H1 (cell line): Measurements from ENCODE around the gene LEUTX. TPM values are rescaled to one million over a fixed set of nuclear protein-coding genes. Genes with fewer than 3 reads are reported as not detected.

Experiments
- CTCF ChIA-PET: fragments of 300-600 bp; sonication (Branson Sonifier 250); formaldehyde crosslinking; loops from one replicate; lab custom pipeline; 2021; ENCODE audit not compliant: partially characterized antibody; lab: Charles Lee
- POLR2A ChIA-PET: fragments of 300-600 bp; sonication (Branson Sonifier 250); formaldehyde crosslinking; loops from one replicate; lab custom pipeline; 2021; ENCODE audit warnings: inconsistent platforms; ENCODE audit not compliant: partially characterized antibody; lab: Charles Lee
- DNase-seq, 2 experiments: peaks; one replicate each; pipeline versions ENCODE4 v3.0.0 to v3.0.0-alpha.2; 2010 to 2022; ENCODE audit warnings: low spot score in 2 of 2, low read depth in 1 of 2, mixed read lengths in 1 of 2
- FAIRE-seq: peaks from 2 replicates; lab custom pipeline; 2011; peaks lifted over from hg19 to GRCh38; lab: Jason Lieb, UNC
- H2AFZ ChIP-seq: 2 replicates; pipeline ENCODE4 v1.8.1; 2012; ENCODE audit warnings: low read length, inconsistent platforms
- H2AK5ac ChIP-seq: 2 replicates; pipeline ENCODE4 v1.6.1; 2013; ENCODE audit warnings: low read depth, low read length
- H2BK120ac ChIP-seq: replicated peaks from 2 replicates; pipeline ENCODE3; 2013; ENCODE audit warnings: low read depth, low read length, inconsistent platforms
- H2BK12ac ChIP-seq: 2 replicates; pipeline ENCODE4 v1.6.1; 2013; ENCODE audit warnings: low read depth, low read length
- H2BK15ac ChIP-seq: 2 replicates; pipeline ENCODE4 v1.6.1; 2013; ENCODE audit warnings: low read length
- H2BK20ac ChIP-seq: 2 replicates; pipeline ENCODE4 v1.6.1; 2013; ENCODE audit warnings: low read length
- H2BK5ac ChIP-seq: 2 replicates; pipeline ENCODE4 v1.6.1; 2013; ENCODE audit warnings: low read depth, low read length
- H3K14ac ChIP-seq: 2 replicates; pipeline ENCODE4 v1.6.1; 2013; ENCODE audit warnings: inconsistent platforms; ENCODE audit not compliant: insufficient read length
- H3K18ac ChIP-seq: 2 replicates; pipeline ENCODE4 v1.6.1; 2013; ENCODE audit warnings: low read length; ENCODE audit errors: extremely low read depth
- H3K23ac ChIP-seq: 2 replicates; pipeline ENCODE4 v1.6.1; 2013; ENCODE audit warnings: inconsistent platforms; ENCODE audit not compliant: insufficient read length
- H3K23me2 ChIP-seq: 2 replicates; pipeline ENCODE4 v1.6.1; 2013; ENCODE audit warnings: low read depth, low read length
- H3K27ac ChIP-seq: 2 replicates; pipeline ENCODE4 v1.6.1; 2011; ENCODE audit warnings: low read depth, low read length, inconsistent platforms
- H3K27me3 ChIP-seq, 4 experiments: replicated peaks in 1 of 4; 1 replicate in 1 of 4; 2 replicates in 3 of 4; pipeline versions ENCODE4 v1.6.1 to v1.8.1; 2011 to 2013; ENCODE audit warnings: low read length in 3 of 4, mild to moderate bottlenecking in 3 of 4, inconsistent platforms in 2 of 4, mixed read lengths in 2 of 4, moderate library complexity in 1 of 4; ENCODE audit not compliant: control insufficient read depth in 3 of 4, insufficient read depth in 3 of 4; ENCODE audit errors: extremely low read depth in 1 of 4
- H3K36me3 ChIP-seq, 4 experiments: 2 replicates each; pipeline versions ENCODE4 v1.6.1 to v1.8.1; 2011 to 2013; ENCODE audit warnings: mild to moderate bottlenecking in 4 of 4, low read length in 3 of 4, moderate library complexity in 2 of 4, control low read depth in 1 of 4, inconsistent platforms in 1 of 4; ENCODE audit not compliant: insufficient read depth in 4 of 4, control insufficient read depth in 2 of 4
- H3K4ac ChIP-seq: replicated peaks from 2 replicates; pipeline ENCODE3; 2013; ENCODE audit warnings: low read length, low read depth, mixed read lengths, inconsistent platforms; ENCODE audit not compliant: insufficient read length
- H3K4me1 ChIP-seq, 4 experiments: replicated peaks in 1 of 4; 1 replicate in 1 of 4; 2 replicates in 3 of 4; pipeline versions ENCODE4 v1.6.1 to v1.8.1; 2011 to 2013; ENCODE audit warnings: low read length in 3 of 4, inconsistent platforms in 2 of 4, mixed read lengths in 1 of 4; ENCODE audit not compliant: insufficient read depth in 4 of 4, control insufficient read depth in 3 of 4
- H3K4me2 ChIP-seq, 2 experiments: 2 replicates each; pipeline versions ENCODE4 v1.6.1 to v1.8.1; 2011 to 2013; ENCODE audit warnings: low read depth in 2 of 2, low read length in 2 of 2, control low read depth in 1 of 2, inconsistent platforms in 1 of 2, mild to moderate bottlenecking in 1 of 2; ENCODE audit not compliant: insufficient read depth in 1 of 2
- H3K4me3 ChIP-seq, 4 experiments: fragments of 200-600, 300-600 bp in 1 of 4; sonication (generic), shearing (Covaris generic), sonication (Bioruptor Twin) in 1 of 4; 2 replicates each; pipeline versions ENCODE4 v1.5.1 to v1.8.1; 2011 to 2016; ENCODE audit warnings: low read length in 4 of 4, low read depth in 3 of 4, control low read depth in 2 of 4, inconsistent platforms in 2 of 4, mild to moderate bottlenecking in 2 of 4, mixed read lengths in 1 of 4, moderate library complexity in 1 of 4; ENCODE audit not compliant: insufficient read depth in 2 of 4; ENCODE audit errors: extremely low read depth in 1 of 4
- H3K56ac ChIP-seq: replicated peaks from 2 replicates; pipeline ENCODE3; 2013; ENCODE audit warnings: low read depth, mild to moderate bottlenecking, mixed read lengths, low read length, inconsistent platforms; ENCODE audit not compliant: insufficient read length
- H3K79me1 ChIP-seq: 2 replicates; pipeline ENCODE4 v1.6.1; 2013; ENCODE audit warnings: low read depth, low read length, control low read depth
- H3K79me2 ChIP-seq, 2 experiments: 2 replicates each; pipeline versions ENCODE4 v1.6.1 to v1.8.1; 2012 to 2013; ENCODE audit warnings: low read length in 2 of 2, mild to moderate bottlenecking in 2 of 2, inconsistent platforms in 1 of 2; ENCODE audit not compliant: insufficient read depth in 2 of 2, control insufficient read depth in 1 of 2
- H3K9ac ChIP-seq, 4 experiments: replicated peaks in 1 of 4; 1 replicate in 1 of 4; 2 replicates in 3 of 4; pipeline versions ENCODE4 v1.6.1 to v1.8.1; 2011 to 2013; ENCODE audit warnings: low read depth in 3 of 4, low read length in 3 of 4, control low read depth in 2 of 4, mild to moderate bottlenecking in 2 of 4, moderate library complexity in 2 of 4, inconsistent platforms in 1 of 4; ENCODE audit errors: extremely low read depth in 1 of 4
- H3K9me3 ChIP-seq, 2 experiments: 2 replicates each; pipeline versions ENCODE4 v1.6.1 to v1.8.1; 2012 to 2013; ENCODE audit warnings: mild to moderate bottlenecking in 2 of 2, moderate library complexity in 2 of 2, control low read depth in 1 of 2, inconsistent platforms in 1 of 2, low read depth in 1 of 2, low read length in 1 of 2, mixed read lengths in 1 of 2; ENCODE audit not compliant: insufficient read depth in 2 of 2
- H4K20me1 ChIP-seq, 2 experiments: replicated peaks in 1 of 2; 2 replicates each; pipeline versions ENCODE3 to v1.8.1; 2011 to 2013; ENCODE audit warnings: inconsistent platforms in 2 of 2, low read length in 2 of 2, mild to moderate bottlenecking in 1 of 2; ENCODE audit not compliant: insufficient read depth in 2 of 2, control insufficient read depth in 1 of 2
- H4K5ac ChIP-seq: 2 replicates; pipeline ENCODE4 v1.6.1; 2013; ENCODE audit warnings: low read length, low read depth, mixed read lengths, inconsistent platforms; ENCODE audit not compliant: insufficient read length
- H4K8ac ChIP-seq: 2 replicates; pipeline ENCODE4 v1.8.0; 2013; ENCODE audit warnings: mild to moderate bottlenecking, moderate library complexity, low read length, inconsistent platforms; ENCODE audit not compliant: insufficient read depth; ENCODE audit errors: extremely low read depth
- H4K91ac ChIP-seq: replicated peaks from 2 replicates; pipeline ENCODE3; 2013; ENCODE audit warnings: low read length, mixed read lengths, inconsistent platforms; ENCODE audit not compliant: insufficient read length
- BCL11A ChIP-seq, 2 experiments: IDR thresholded peaks; one replicate each; pipeline ENCODE4 v1.6.1; 2011; ENCODE audit warnings: low read depth in 2 of 2, low read length in 2 of 2, mild to moderate bottlenecking in 2 of 2
- CEBPB ChIP-seq: IDR thresholded peaks from 2 replicates; pipeline ENCODE4 v1.6.1; 2012; ENCODE audit warnings: low read depth, low read length
- E2F6 ChIP-seq: IDR thresholded peaks from 2 replicates; pipeline ENCODE4 v1.6.1; 2012; ENCODE audit warnings: inconsistent platforms
- KDM5A ChIP-seq: fragments of 200-600 bp; IDR thresholded peaks from 2 replicates; pipeline ENCODE4 v1.7.1; 2012; ENCODE audit warnings: mild to moderate bottlenecking, low read length, inconsistent platforms, mixed read lengths
- USF2 ChIP-seq: IDR thresholded peaks from 2 replicates; pipeline ENCODE4 v1.6.1; 2011; ENCODE audit warnings: low read length, improper control_type of control experiment
- WGBS, 2 experiments: shearing (Covaris generic) in 1 of 2; methylation state at CpG; one replicate each; pipeline versions ENCODE4 v1.1.6 to v1.1.7; 2013 to 2015; ENCODE audit warnings: low lambda C conversion rate in 2 of 2, mixed read lengths in 2 of 2, inconsistent platforms in 1 of 2, low coverage in 1 of 2, missing lambda C conversion rate in 1 of 2; ENCODE audit not compliant: insufficient replicate concordance in 2 of 2, insufficient coverage in 1 of 2, insufficient read length in 1 of 2; ENCODE audit errors: extremely low coverage in 1 of 2, missing lambda C conversion rate in 1 of 2; 5-methylcytosine and 5-hydroxymethylcytosine counted together
- polyA plus RNA-seq, 7 experiments: library from polyadenylated mRNA; depleted of rRNA in 3 of 7; stranded (reverse) in 5 of 7; unstranded in 2 of 7; fragments of >200 nt in 5 of 7; fragments of 200-250 nt in 2 of 7; gene quantifications; 1 replicate in 5 of 7; 2 replicates in 1 of 7; 4 replicates in 1 of 7; pipeline versions ENCODE4 v1.2.1 to v1.2.3, GENCODE V29; 2011 to 2013; ENCODE audit warnings: missing spikeins in 2 of 7, mixed read lengths in 2 of 7
- total RNA-seq: library from RNA; stranded (reverse); fragmentation: NEBNext Ultra II Directional; extraction: Animal tissue kit (Norgen Biotek cat#: 25700); gene quantifications from 2 replicates; pipeline ENCODE4 v1.2.1, GENCODE V29; 2021

LEUTX gene
- total and polyA plus RNA-seq, 2 of the 8 experiments (the other 6 are each of a cell fraction or from before 2014, with no cell fraction given): not detected

GRCh38 chr19:39737351-39737750 lies 41.3 kb upstream of the LEUTX start:
- no peak overlapping the region for H3K27ac ChIP-seq
- H2AFZ ChIP-seq: no peak overlapping the region
- no peaks in the 10 kb centered on the region for H3K36me3 ChIP-seq
- FAIRE-seq: no peak
- no peak overlapping the region for H3K4ac ChIP-seq
- no peak overlapping the region for H2BK5ac ChIP-seq
- no peak overlapping the region; a peak in 1 of 4 replicates for H3K4me2 ChIP-seq
- WGBS, 2 experiments: 81% methylated on average over 3 of the region's 3 CpGs; no CpG with 5 or more reads in 1 of the 2 experiments
- H4K5ac ChIP-seq: no peak overlapping the region
- no peak overlapping the region for H4K8ac ChIP-seq
- H3K23me2 ChIP-seq: no peaks in the 10 kb centered on the region
- H4K20me1 ChIP-seq: no peaks in the 10 kb centered on the region
- H3K27me3 ChIP-seq: no peaks in the 10 kb centered on the region; a peak in 1 of 7 replicates
- no peak for TF ChIP-seq E2F6
- TF ChIP-seq BCL11A (IDR thresholded peaks at IDR 0.05; ENCODE audit: low read depth in 2 of 2, low read length in 2 of 2): no peak
- TF ChIP-seq CEBPB: no peak
- TF ChIP-seq USF2: no peak
- no peak for TF ChIP-seq KDM5A
- H2BK120ac ChIP-seq: no peak overlapping the region
- H2BK15ac ChIP-seq: no peak overlapping the region
- no peaks in the 10 kb centered on the region for H3K79me1 ChIP-seq
- POLR2A ChIA-PET: no interaction called here
- no peak overlapping the region for H3K56ac ChIP-seq
- H3K4me1 ChIP-seq: peaks cover 0 to 3% (median under 1%) of the 10 kb centered on the region in 4 experiments; a peak in 2 of 7 replicates
- H3K18ac ChIP-seq: no peak overlapping the region
- no peaks in the 10 kb centered on the region for H3K79me2 ChIP-seq
- no peak overlapping the region for H3K14ac ChIP-seq
- H3K9me3 ChIP-seq: no peaks in the 10 kb centered on the region
- no peak overlapping the region for H3K9ac ChIP-seq
- CTCF ChIA-PET: no interaction called here
- H2AK5ac ChIP-seq: no peak overlapping the region
- H2BK12ac ChIP-seq: no peak overlapping the region; the same call in 1 of the 2 replicates
- H4K91ac ChIP-seq: no peak overlapping the region
- no peak overlapping the region for H3K23ac ChIP-seq
- 0 out of 2 replicates have a peak overlapping the region, but pooled peaks have one; percentile 25 for H2BK20ac ChIP-seq
- H3K4me3 ChIP-seq: no peak overlapping the region
- no peak for DNase-seq
